ENCODE data around the gene SMURF1. TPM values are rescaled to one million over a fixed set of nuclear protein-coding genes. Genes with fewer than 3 reads are reported as not detected.

SMURF1 gene
- total RNA-seq, 3 donors from 2014 or later (not counting 1 experiment from before 2014, with no cell fraction given): 33.3 to 34.7 (median 34.2) TPM

DNA sequence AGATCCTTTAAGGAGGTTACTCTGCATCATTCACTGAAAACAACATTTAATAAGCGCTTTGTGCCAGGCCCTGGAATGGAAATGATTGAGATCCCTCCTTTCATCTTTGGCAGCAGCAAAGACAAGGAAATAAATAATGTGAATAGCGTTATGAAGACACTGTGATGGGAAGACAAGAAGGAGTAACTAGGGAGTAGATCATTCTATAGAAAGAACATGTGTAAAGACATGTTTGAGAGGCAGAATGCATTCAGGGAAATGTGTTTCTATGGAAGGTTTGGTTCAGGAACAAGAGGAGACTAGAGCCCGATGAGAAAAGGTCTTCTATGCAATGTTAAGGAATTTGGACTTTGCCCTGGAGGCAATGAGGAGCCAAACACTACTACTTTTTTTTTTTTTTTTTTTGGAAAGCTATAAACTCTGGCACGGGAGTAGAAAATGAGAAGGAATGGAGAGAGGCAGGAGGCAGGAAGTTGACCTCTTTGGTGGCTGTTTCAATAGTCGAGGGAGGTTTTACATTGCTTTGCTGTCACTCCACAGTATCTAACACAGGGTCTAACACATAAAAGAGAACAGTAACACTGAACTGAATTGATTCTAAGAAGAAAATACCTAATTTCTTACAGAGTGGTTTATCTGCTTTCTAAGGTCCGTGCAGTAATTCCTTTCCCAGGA lies 44.9 kb downstream of the SMURF1 start:
- peaks cover 0 to 4% of the 10 kb centered on the region in 2 donors for H3K9me3 Mint-ChIP-seq
- no peak overlapping the region for H3K4me3 ChIP-seq (ENCODE audit: low read length)
- 99% methylated on average over 4 of the region's 6 CpGs for WGBS (ENCODE audit: insufficient coverage)
- no peaks in the 10 kb centered on the region for H3K27me3 Mint-ChIP-seq (ENCODE audit: low read depth in 2 of 2)
- no peak for DNase-seq
- H3K36me3 Mint-ChIP-seq: no peaks in the 10 kb centered on the region
- H3K27ac ChIP-seq (ENCODE audit: low read length): no peak overlapping the region
- intact Hi-C loops (cut with micrococcal nuclease): no loop called here
- H3K4me1 Mint-ChIP-seq: peaks cover 30 to 33% of the 10 kb centered on the region in 2 donors
- ATAC-seq: no peak
- no peaks in the 10 kb centered on the region for H3K4me1 ChIP-seq (ENCODE audit: control insufficient read depth, insufficient read depth, low read length)
- H3K9me3 ChIP-seq (ENCODE audit: control insufficient read depth, insufficient read depth, low read length): peaks cover 3% of the 10 kb centered on the region
- H3K36me3 ChIP-seq (ENCODE audit: control insufficient read depth, insufficient read depth, low read length): no peaks in the 10 kb centered on the region
- TF ChIP-seq, protein P1, sequence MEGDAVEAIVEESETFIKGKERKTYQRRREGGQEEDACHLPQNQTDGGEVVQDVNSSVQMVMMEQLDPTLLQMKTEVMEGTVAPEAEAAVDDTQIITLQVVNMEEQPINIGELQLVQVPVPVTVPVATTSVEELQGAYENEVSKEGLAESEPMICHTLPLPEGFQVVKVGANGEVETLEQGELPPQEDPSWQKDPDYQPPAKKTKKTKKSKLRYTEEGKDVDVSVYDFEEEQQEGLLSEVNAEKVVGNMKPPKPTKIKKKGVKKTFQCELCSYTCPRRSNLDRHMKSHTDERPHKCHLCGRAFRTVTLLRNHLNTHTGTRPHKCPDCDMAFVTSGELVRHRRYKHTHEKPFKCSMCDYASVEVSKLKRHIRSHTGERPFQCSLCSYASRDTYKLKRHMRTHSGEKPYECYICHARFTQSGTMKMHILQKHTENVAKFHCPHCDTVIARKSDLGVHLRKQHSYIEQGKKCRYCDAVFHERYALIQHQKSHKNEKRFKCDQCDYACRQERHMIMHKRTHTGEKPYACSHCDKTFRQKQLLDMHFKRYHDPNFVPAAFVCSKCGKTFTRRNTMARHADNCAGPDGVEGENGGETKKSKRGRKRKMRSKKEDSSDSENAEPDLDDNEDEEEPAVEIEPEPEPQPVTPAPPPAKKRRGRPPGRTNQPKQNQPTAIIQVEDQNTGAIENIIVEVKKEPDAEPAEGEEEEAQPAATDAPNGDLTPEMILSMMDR (IDR thresholded peaks at IDR 0.05): no peak
- H3K27me3 ChIP-seq (ENCODE audit: control insufficient read depth, insufficient read depth, low read length): no peaks in the 10 kb centered on the region
- H3K27ac Mint-ChIP-seq: no peak overlapping the region
- H3K4me3 Mint-ChIP-seq: no peak overlapping the region

DNA sequence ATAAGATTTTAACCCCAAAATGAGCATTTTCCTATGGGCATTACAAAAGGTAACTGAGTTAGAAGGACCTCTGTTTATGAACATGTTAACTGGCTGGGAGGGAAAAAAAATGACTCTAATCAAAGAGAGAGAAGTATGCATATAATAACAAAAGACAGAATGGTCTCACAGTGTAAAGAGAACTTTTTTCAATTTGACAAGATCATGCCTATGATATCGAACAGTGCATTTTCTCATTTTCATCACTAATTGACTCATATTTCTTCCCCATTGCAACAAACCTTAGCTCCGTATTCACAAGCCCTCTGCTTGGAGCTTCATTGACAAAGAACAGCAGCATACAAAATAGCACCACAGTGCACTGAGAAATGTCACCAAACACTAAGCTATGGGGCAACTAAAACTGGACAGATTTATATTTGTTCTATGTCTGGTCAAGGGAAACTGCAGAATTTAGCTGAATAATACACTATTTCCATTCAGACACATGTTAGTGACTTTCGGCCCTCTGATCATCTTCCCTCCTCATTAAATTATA lies 45.6 kb downstream of the SMURF1 start:
- H3K4me1 ChIP-seq (ENCODE audit: control insufficient read depth, insufficient read depth, low read length): no peaks in the 10 kb centered on the region
- intact Hi-C loops (cut with micrococcal nuclease): no loop called here
- no peak overlapping the region for H3K4me3 ChIP-seq (ENCODE audit: low read length)
- peaks cover 3% of the 10 kb centered on the region for H3K9me3 ChIP-seq (ENCODE audit: control insufficient read depth, insufficient read depth, low read length)
- no peak for ATAC-seq
- Mint-ChIP-seq H3K4me1 (peaks cover 30 to 33% of the 10 kb centered on the region in 2 donors), H3K27ac (no peak overlapping the region), H3K27me3 (ENCODE audit: low read depth in 2 of 2) (no peaks in the 10 kb centered on the region), H3K36me3 (no peaks in the 10 kb centered on the region), H3K4me3 (no peak overlapping the region), H3K9me3 (peaks cover 0 to 4% of the 10 kb centered on the region in 2 donors)
- no peaks in the 10 kb centered on the region for H3K36me3 ChIP-seq (ENCODE audit: control insufficient read depth, insufficient read depth, low read length)
- no peak overlapping the region for H3K27ac ChIP-seq (ENCODE audit: low read length)
- DNase-seq: no peak
- WGBS (ENCODE audit: insufficient coverage): 91% methylated on average over 3 of the region's 3 CpGs
- no peaks in the 10 kb centered on the region for H3K27me3 ChIP-seq (ENCODE audit: control insufficient read depth, insufficient read depth, low read length)
- TF ChIP-seq, protein P1 (IDR thresholded peaks at IDR 0.05): no peak

DNA sequence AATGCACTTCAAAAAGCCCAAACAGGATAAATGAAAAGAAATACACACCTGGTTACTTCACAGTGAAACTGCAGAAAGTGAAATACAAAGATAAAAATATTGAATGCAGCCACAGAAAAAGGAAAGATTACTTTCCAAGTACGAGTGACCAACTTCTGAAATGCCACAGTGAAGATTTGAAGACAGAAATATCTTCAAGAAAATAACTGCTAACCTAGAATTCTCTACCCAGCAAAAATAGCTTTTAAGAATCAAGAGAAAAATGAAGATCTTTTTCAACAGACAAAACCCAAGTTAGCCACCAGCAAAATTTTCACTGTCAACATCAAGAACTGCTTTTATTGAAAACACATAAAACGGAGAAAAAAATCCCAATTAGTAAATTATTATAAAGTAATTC lies 46.2 kb downstream of the SMURF1 start:
- Histone ChIP-seq H3K9me3 (ENCODE audit: control insufficient read depth, insufficient read depth, low read length) (peaks cover 3% of the 10 kb centered on the region), H3K4me1 (ENCODE audit: control insufficient read depth, insufficient read depth, low read length) (no peaks in the 10 kb centered on the region), H3K27me3 (ENCODE audit: control insufficient read depth, insufficient read depth, low read length) (no peaks in the 10 kb centered on the region), H3K4me3 (ENCODE audit: low read length) (no peak overlapping the region), H3K36me3 (ENCODE audit: control insufficient read depth, insufficient read depth, low read length) (no peaks in the 10 kb centered on the region), H3K27ac (ENCODE audit: low read length) (no peak overlapping the region)
- no peak for DNase-seq
- no peak overlapping the region for H3K27ac Mint-ChIP-seq
- no peak for ATAC-seq
- H3K4me1 Mint-ChIP-seq: peaks cover 25 to 29% of the 10 kb centered on the region in 2 donors
- no peaks in the 10 kb centered on the region for H3K27me3 Mint-ChIP-seq (ENCODE audit: low read depth in 2 of 2)
- H3K9me3 Mint-ChIP-seq: peaks cover 0 to 4% of the 10 kb centered on the region in 2 donors
- TF ChIP-seq, protein P1 (IDR thresholded peaks at IDR 0.05): no peak
- 64% methylated on average over 1 of the region's 2 CpGs for WGBS (ENCODE audit: insufficient coverage)
- intact Hi-C loops (cut with micrococcal nuclease): no loop called here
- no peaks in the 10 kb centered on the region for H3K36me3 Mint-ChIP-seq
- H3K4me3 Mint-ChIP-seq: no peak overlapping the region
